ENCODE results near the gene DDX1.

- TF ChIP-seq CTCF (IDR thresholded peaks at IDR 0.05) (no peak), ZFX (IDR thresholded peaks at IDR 0.05; ENCODE audit: borderline replicate concordance) (no peak)
Observed at GRCh38 chr2:15633971-15634346, 42.3 kb downstream of the DDX1 start.
